Tibial artery (tissue), 4 donors: ENCODE results near the gene RPUSD3.

ENCODE experiments used
- DNase-seq, 2 donors: peaks; one replicate each; pipeline ENCODE4 v3.0.0-alpha.2; 2019
- H3K27ac ChIP-seq, 2 donors: fragments of 200-600 bp; sonication (generic) in 1 of 2; 1 replicate in 1 of 2; 2 replicates in 1 of 2; pipeline ENCODE4 v1.5.1; 2018 to 2019; ENCODE audit warnings: mild to moderate bottlenecking in 1 of 2
- H3K27me3 ChIP-seq, 2 donors: fragments of 200-600 bp; sonication (generic) in 1 of 2; one replicate each; pipeline versions ENCODE4 v1.5.1 to v1.6.0; 2016 to 2019
- H3K36me3 ChIP-seq, 3 donors: fragments of 200-600 bp; sonication (generic) in 2 of 3; one replicate each; pipeline ENCODE4 v1.5.1; 2016 to 2019; ENCODE audit warnings: mild to moderate bottlenecking in 2 of 3
- H3K4me1 ChIP-seq, 4 donors: fragments of 200-600 bp; sonication (generic) in 2 of 4; 1 replicate in 3 of 4; 2 replicates in 1 of 4; pipeline ENCODE4 v1.5.1; 2016 to 2019
- H3K4me3 ChIP-seq, 2 donors: fragments of 200-600 bp; sonication (generic) in 1 of 2; 1 replicate in 1 of 2; 2 replicates in 1 of 2; pipeline ENCODE4 v1.5.1; 2018 to 2019; ENCODE audit warnings: mild to moderate bottlenecking in 2 of 2
- H3K9me3 ChIP-seq, 3 donors: fragments of 200-600 bp; sonication (generic) in 1 of 3; one replicate each; pipeline ENCODE4 v1.5.1; 2016 to 2019
- CTCF ChIP-seq, 2 experiments: fragments of 200-600 bp in 1 of 2; fragments of 450-650 bp in 1 of 2; IDR thresholded peaks; one replicate each; pipeline ENCODE4 v1.5.1; 2017 to 2019; ENCODE audit warnings: antibody characterized with exemption in 2 of 2, mild to moderate bottlenecking in 1 of 2, moderate library complexity in 1 of 2
- intact Hi-C: fragments of 100-400 bp; cut with DNase I; formaldehyde crosslinking; loops from one replicate; pipeline ENCODE4 v1.15.0; 2023; ENCODE audit warnings: low total_unique reads

RPUSD3 gene

GRCh38 chr3:9795207-9795606 is 48.6 kb downstream of the RPUSD3 start:
- no peak for TF ChIP-seq CTCF (IDR thresholded peaks at IDR 0.05)
- no peaks in the 10 kb centered on the region for H3K27me3 ChIP-seq
- intact Hi-C loops, result no loop called here
- H3K4me3 ChIP-seq, result no peak overlapping the region
- H3K27ac ChIP-seq, result no peak overlapping the region
- H3K9me3 ChIP-seq, result no peaks in the 10 kb centered on the region
- H3K36me3 ChIP-seq, result peaks cover 29 to 52% (median 34%) of the 10 kb centered on the region in 3 donors
- peaks cover 0 to 44% (median 37%) of the 10 kb centered on the region in 4 donors for H3K4me1 ChIP-seq
- DNase-seq, result no peak

- Histone ChIP-seq H3K36me3 (peaks cover 26 to 52% (median 33%) of the 10 kb centered on the region in 3 donors), H3K27ac (no peak overlapping the region)
Observed at GRCh38 chr3:9794400-9794799, 49.4 kb downstream of the RPUSD3 start.

GRCh38 chr3:9793161-9793781 is 50.5 kb downstream of the RPUSD3 start:
- Histone ChIP-seq H3K4me3 (peak overlapping the region; percentile 68 to 95), H3K4me1 (peaks cover 0 to 44% (median 37%) of the 10 kb centered on the region in 4 donors), H3K36me3 (peaks cover 25 to 52% (median 33%) of the 10 kb centered on the region in 3 donors), H3K27me3 (no peaks in the 10 kb centered on the region), H3K9me3 (no peaks in the 10 kb centered on the region), H3K27ac (peak overlapping the region; percentile 94 to 97)
- no peak for TF ChIP-seq CTCF (IDR thresholded peaks at IDR 0.05)
- intact Hi-C loops, result loop anchor here (2.0 kb wide), 1 partner anchor 22 kb away; no protein-coding TSS in a partner anchor
- peak in 1 of 2 donors; percentile 38 for DNase-seq

More at GRCh38 chr3:9794400-9794799, 49.4 kb downstream of the RPUSD3 start:
- no peak for TF ChIP-seq CTCF (IDR thresholded peaks at IDR 0.05)
- H3K27me3 ChIP-seq, result no peaks in the 10 kb centered on the region
- no peak for DNase-seq
- intact Hi-C loops, result no loop called here
- H3K4me3 ChIP-seq, result peak overlapping the region; percentile 68 to 95
- no peaks in the 10 kb centered on the region for H3K9me3 ChIP-seq
- peaks cover 0 to 44% (median 37%) of the 10 kb centered on the region in 4 donors for H3K4me1 ChIP-seq

GRCh38 chr3:9792405-9793160 is 51.2 kb downstream of the RPUSD3 start, which contains the start of the genes ARPC4 and TADA3:
Gene ARPC4 (plus strand): TSS chr3:9793082. CDS start chr3:9793122, 40 bp downstream.
Gene TADA3 (minus strand): TSS chr3:9792473. CDS start chr3:9791466, 1,007 bp downstream.
- Histone ChIP-seq H3K4me1 (peaks cover 0 to 44% (median 37%) of the 10 kb centered on the region in 4 donors), H3K27ac (peak within 1 kb of the TSS; percentile 94 to 97), H3K27me3 (no peaks in the 10 kb centered on the region), H3K36me3 (peaks cover 24 to 52% (median 26%) of the 10 kb centered on the region in 3 donors), H3K4me3 (peak within 1 kb of the TSS; percentile 68 to 95), H3K9me3 (no peaks in the 10 kb centered on the region)
- peak; percentile 94 to 96 for DNase-seq
- intact Hi-C loops, result loop anchor here (2.0 kb wide), 1 partner anchor 22 kb away; no protein-coding TSS in a partner anchor
- TF ChIP-seq CTCF (IDR thresholded peaks at IDR 0.05), result peak; percentile 21 to 37

- H3K9me3 ChIP-seq, result no peaks in the 10 kb centered on the region
- intact Hi-C loops, result loop anchor here (2.0 kb wide), 1 partner anchor 21 kb away; no protein-coding TSS in a partner anchor
- TF ChIP-seq CTCF (IDR thresholded peaks at IDR 0.05), result no peak
- H3K27ac ChIP-seq, result peak overlapping the region; percentile 94 to 97
- DNase-seq, result no peak
- H3K27me3 ChIP-seq, result no peaks in the 10 kb centered on the region
- H3K4me3 ChIP-seq, result peak overlapping the region; percentile 68 to 95
- peaks cover 20 to 53% (median 26%) of the 10 kb centered on the region in 3 donors for H3K36me3 ChIP-seq
- H3K4me1 ChIP-seq, result peaks cover 0 to 44% (median 37%) of the 10 kb centered on the region in 4 donors
Observed at GRCh38 chr3:9791790-9792404, 51.9 kb downstream of the RPUSD3 start.
